Peyer's patch (tissue), 4 donors: Measurements from ENCODE around the gene GNAO1. TPM values are rescaled to one million over a fixed set of nuclear protein-coding genes. Genes with fewer than 3 reads are reported as not detected.

ENCODE experiments used
- DNase-seq, 3 donors: peaks; one replicate each; pipeline ENCODE4 v3.0.0-alpha.2; 2017 to 2019
- H3K27ac ChIP-seq, 4 donors: fragments of 200-600 bp; sonication (generic); one replicate each; pipeline ENCODE4 v1.5.1; 2016 to 2019
- H3K27me3 ChIP-seq, 2 donors: fragments of 200-600 bp; sonication (generic); one replicate each; pipeline ENCODE4 v1.5.1; 2019
- H3K36me3 ChIP-seq, 3 donors: fragments of 200-600 bp; sonication (generic); one replicate each; pipeline ENCODE4 v1.5.1; 2016 to 2019
- H3K4me1 ChIP-seq, 4 donors: fragments of 200-600 bp; sonication (generic); one replicate each; pipeline ENCODE4 v1.5.1; 2016 to 2019
- H3K4me3 ChIP-seq, 4 donors: fragments of 200-600 bp; sonication (generic); 1 replicate in 3 of 4; 2 replicates in 1 of 4; pipeline ENCODE4 v1.5.1; 2016 to 2019; ENCODE audit warnings: mild to moderate bottlenecking in 1 of 4
- H3K9me3 ChIP-seq, 4 donors: fragments of 200-600 bp; sonication (generic); one replicate each; pipeline ENCODE4 v1.5.1; 2016 to 2019; ENCODE audit warnings: mild to moderate bottlenecking in 1 of 4
- CTCF ChIP-seq, 6 experiments: fragments of 450-650 bp in 4 of 6; fragments of 200-600 bp in 2 of 6; sonication (generic) in 1 of 6; IDR thresholded peaks; one replicate each; pipeline ENCODE4 v1.5.1; 2017 to 2019; ENCODE audit warnings: antibody characterized with exemption in 6 of 6, mild to moderate bottlenecking in 3 of 6, moderate library complexity in 1 of 6
- POLR2A ChIP-seq, 2 donors: fragments of 450-650 bp; IDR thresholded peaks; one replicate each; pipeline ENCODE4 v1.5.1; 2017; ENCODE audit warnings: antibody characterized with exemption in 2 of 2, mild to moderate bottlenecking in 2 of 2, moderate library complexity in 2 of 2
- total RNA-seq, 4 donors: library from RNA; depleted of rRNA; stranded (reverse); fragments of >200 nt; gene quantifications; one replicate each; pipeline ENCODE4 v1.1.0, GENCODE V29; 2016

The GNAO1 gene
- total RNA-seq, 4 donors from 2014 or later, result 6.3 to 39.6 (median 7.3) TPM

GRCh38 chr16:56344518-56345405 is 153.5 kb downstream of the GNAO1 start:
- Histone ChIP-seq H3K4me3 (no peak overlapping the region), H3K9me3 (no peaks in the 10 kb centered on the region), H3K27me3 (no peaks in the 10 kb centered on the region), H3K36me3 (no peaks in the 10 kb centered on the region), H3K4me1 (no peaks in the 10 kb centered on the region), H3K27ac (no peak overlapping the region)
- TF ChIP-seq POLR2A (IDR thresholded peaks at IDR 0.05) (no peak), CTCF (IDR thresholded peaks at IDR 0.05) (no peak)
- no peak for DNase-seq

GRCh38 chr16:56345406-56346050 is 154.2 kb downstream of the GNAO1 start:
- no peak for TF ChIP-seq POLR2A (IDR thresholded peaks at IDR 0.05)
- TF ChIP-seq CTCF (IDR thresholded peaks at IDR 0.05), result no peak
- DNase-seq, result no peak
- no peak overlapping the region for H3K27ac ChIP-seq
- no peak overlapping the region for H3K4me3 ChIP-seq
- no peaks in the 10 kb centered on the region for H3K27me3 ChIP-seq
- H3K9me3 ChIP-seq, result no peaks in the 10 kb centered on the region
- H3K36me3 ChIP-seq, result no peaks in the 10 kb centered on the region
- H3K4me1 ChIP-seq, result no peaks in the 10 kb centered on the region

- Histone ChIP-seq H3K27ac (no peak overlapping the region), H3K36me3 (no peaks in the 10 kb centered on the region), H3K9me3 (no peaks in the 10 kb centered on the region), H3K4me3 (no peak overlapping the region), H3K27me3 (no peaks in the 10 kb centered on the region), H3K4me1 (no peaks in the 10 kb centered on the region)
- no peak for DNase-seq
- TF ChIP-seq CTCF (IDR thresholded peaks at IDR 0.05), result no peak
- no peak for TF ChIP-seq POLR2A (IDR thresholded peaks at IDR 0.05)
Observed at GRCh38 chr16:56346131-56346890, 155.0 kb downstream of the GNAO1 start.

- Histone ChIP-seq H3K4me1 (no peaks in the 10 kb centered on the region), H3K4me3 (no peak overlapping the region), H3K27me3 (no peaks in the 10 kb centered on the region), H3K9me3 (no peaks in the 10 kb centered on the region), H3K27ac (no peak overlapping the region), H3K36me3 (no peaks in the 10 kb centered on the region)
- DNase-seq, result no peak
- TF ChIP-seq POLR2A (IDR thresholded peaks at IDR 0.05), result no peak
- TF ChIP-seq CTCF (IDR thresholded peaks at IDR 0.05), result no peak
Observed at GRCh38 chr16:56347166-56347565, 155.9 kb downstream of the GNAO1 start.

- Histone ChIP-seq H3K27me3 (no peaks in the 10 kb centered on the region), H3K4me3 (no peak overlapping the region), H3K27ac (no peak overlapping the region), H3K36me3 (no peaks in the 10 kb centered on the region), H3K9me3 (no peaks in the 10 kb centered on the region), H3K4me1 (no peaks in the 10 kb centered on the region)
- TF ChIP-seq POLR2A (IDR thresholded peaks at IDR 0.05), result no peak
- no peak for TF ChIP-seq CTCF (IDR thresholded peaks at IDR 0.05)
- DNase-seq, result no peak
Observed at GRCh38 chr16:56347670-56348069, 156.4 kb downstream of the GNAO1 start.
